CD4-positive, alpha-beta T cell treated with Interleukin-15 for 4 hours (primary cell): ENCODE measurements around the gene METTL5.
A peak's percentile ranks its signal among the peaks of the same experiment; 100 is the strongest.
"Not testable (repeated sequence)": the region's sequence is repeated elsewhere in the genome, so short reads cannot be mapped to it uniquely, and the experiment has no call there.

ENCODE experiments used
- DNase-seq: peaks from one replicate; pipeline ENCODE4 v3.0.0-alpha.2; 2020; ENCODE audit warnings: low spot score

The METTL5 gene

DNA sequence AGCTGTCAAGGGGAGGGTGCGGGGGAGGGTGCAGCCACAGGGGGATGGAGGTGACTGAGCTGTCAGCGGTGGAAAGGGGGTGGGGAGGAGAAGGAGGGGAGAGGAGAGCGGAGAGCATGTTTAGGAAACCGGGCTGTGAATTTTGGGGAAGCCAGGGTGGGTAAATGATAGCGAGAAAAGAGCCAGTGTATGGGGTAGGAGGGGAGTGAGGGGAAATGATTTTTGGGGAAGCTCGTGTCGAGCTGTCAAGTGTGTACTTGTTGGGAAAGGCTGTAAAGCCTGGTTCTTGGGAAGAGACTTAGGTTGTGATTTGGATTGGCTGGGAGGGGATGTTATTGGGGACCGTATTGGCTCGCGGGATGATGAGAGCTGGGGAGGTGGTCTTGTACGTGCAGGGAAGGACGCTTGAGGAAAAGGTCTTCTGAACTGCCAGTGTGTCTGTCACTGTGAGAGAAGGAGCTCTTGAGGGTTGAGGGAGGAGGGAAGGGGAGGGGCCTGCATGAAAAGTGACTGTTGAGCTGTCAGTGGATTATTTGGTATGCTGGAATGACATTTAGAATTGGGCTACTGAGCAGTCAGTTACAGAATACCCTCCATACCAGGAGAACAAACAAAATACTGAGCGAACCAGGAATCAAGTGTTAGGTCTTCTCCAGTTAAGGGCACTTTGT lies 3.6 kb upstream of the METTL5 start:
- peak; percentile 49 for DNase-seq

DNA sequence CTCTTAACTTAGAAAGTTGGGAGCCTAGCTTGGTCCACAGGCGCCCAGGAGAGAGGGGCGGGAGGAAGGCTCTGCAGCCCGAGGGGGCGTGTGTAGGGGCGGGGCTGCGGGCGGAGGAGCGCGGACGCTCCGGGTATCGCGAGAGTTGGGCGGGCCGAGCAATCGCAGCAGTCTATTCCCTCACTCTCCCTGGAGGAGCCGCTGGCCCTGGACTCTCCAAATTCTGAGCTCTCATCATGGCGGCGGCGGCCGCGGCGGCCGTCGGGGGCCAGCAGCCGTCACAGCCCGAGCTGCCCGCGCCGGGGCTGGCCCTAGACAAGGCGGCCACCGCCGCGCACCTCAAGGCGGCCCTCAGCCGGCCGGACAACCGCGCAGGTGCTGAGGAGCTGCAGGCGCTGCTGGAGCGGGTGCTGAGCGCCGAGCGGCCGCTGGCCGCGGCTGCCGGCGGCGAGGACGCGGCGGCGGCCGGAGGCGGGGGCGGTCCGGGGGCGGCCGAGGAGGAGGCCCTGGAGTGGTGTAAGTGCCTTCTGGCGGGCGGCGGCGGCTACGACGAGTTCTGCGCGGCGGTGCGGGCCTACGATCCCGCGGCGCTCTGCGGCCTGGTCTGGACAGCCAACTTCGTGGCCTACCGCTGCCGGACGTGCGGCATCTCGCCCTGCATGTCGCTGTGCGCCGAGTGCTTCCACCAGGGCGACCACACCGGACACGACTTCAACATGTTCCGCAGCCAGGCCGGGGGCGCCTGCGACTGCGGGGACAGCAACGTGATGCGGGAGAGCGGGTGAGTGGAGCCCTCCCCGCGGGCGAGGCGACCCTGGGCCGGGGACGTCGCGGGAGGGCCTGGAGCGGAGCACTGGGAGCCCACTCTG lies 2.8 kb upstream of the METTL5 start, which contains the start of gene UBR3:
Gene UBR3 (plus strand): TSS at position 183 of the 869 bp plus-strand sequence. CDS start 54 bp downstream, at position 237.
- DNase-seq = peak; percentile 88

DNA sequence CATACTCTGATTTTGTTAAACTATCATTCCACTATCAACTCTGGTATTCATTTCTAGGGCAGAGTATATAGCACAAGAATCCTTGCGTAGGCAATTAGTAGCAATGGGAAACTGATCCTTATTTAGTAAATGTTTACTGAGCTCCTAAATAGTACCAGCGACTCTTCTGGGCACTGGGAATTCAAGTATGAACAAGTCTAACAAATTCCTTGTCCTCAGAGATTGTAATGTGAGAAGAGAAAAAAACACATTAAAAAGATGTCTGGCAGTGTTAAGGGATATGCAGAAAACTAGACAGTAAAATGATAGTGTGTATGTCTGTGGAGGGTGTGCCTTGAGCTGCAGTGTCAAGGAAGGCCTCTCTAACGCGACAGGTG lies 721 bp downstream of the METTL5 start:
- no peak for DNase-seq

DNA sequence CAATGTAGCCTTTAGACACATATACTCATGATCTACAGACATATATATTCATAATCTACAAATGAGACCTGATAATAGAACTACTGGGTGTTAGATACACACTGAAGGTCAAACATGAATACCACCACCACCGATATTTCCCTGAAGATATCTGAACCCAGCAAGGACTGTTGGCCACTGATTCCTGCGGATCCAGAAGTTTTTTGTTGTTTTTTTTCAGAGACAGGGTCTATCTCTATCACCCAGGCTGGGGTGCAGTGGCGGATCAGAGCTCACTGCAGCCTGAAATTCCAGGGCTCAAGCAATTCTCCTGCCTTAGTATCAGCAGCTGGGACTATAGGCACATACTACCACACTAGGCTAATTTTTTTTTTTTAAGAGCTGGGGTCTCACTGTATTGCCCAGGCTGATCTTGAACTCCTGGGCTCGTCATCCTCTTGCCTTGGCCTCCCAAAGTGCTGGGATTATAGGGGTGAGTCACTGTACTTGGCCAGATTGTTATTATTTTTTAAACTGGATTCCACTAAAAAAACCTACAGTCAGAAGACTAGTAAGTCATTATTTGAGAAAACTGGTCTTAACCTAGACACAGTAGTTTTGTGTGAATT lies 1.8 kb downstream of the METTL5 start:
- DNase-seq = no peak

DNA sequence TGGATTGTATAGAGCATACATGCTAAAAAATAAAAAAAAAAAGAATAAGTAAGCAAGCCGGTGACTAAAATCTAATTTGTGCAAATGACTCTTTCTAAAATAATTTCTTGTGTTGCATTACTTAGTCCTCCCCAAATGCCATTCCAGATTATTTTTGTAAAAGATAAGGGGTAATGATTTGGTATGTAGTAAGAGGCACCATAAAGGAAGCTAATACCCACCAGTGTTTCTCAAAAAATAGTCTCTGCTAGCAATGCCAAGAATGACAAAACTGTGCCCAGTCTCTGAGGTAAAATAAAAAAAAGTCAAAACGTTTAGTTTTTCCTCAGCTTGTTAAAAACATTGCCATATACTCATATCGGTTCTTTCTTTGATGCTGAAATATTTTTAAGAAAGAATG lies 2.7 kb downstream of the METTL5 start:
- DNase-seq = no peak

DNA sequence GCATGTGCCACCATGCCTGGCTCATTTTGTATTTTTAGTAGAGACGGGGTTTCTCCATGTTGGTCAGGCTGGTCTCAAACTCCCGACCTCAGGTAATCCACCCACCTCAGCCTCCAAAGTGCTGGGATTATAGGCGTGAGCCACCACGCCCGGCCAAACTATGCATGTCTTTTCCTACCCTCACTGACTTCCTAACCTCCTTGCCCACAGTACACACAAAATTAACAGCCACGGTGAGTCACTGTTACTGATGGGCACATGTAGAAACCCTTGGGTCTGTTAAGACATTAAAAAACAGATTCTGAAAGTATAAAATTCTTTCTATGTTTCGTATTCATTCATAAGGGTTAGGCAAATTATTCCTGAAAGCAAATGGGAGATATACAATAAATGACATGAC lies 4.6 kb downstream of the METTL5 start:
- not testable (repeated sequence) for DNase-seq

DNA sequence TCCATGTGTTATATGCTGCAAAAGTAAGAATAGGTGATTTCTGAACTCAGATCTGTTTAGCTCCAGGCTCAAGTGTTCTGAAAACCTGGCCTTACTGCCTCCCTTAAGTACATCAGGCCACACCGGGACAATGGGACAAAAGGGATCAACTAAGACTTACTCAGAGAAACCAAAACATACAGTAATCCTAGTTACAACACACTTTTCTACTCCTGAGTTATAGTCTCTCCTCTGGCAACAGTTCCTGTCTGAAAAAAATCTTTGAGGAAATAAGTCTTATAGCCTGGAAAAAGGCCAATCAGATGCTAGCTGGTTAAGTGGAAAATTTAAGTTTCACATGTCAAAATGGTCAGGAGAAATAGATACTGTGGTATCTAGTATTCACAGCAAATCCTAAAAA lies 5.6 kb downstream of the METTL5 start:
- DNase-seq = no peak

DNA sequence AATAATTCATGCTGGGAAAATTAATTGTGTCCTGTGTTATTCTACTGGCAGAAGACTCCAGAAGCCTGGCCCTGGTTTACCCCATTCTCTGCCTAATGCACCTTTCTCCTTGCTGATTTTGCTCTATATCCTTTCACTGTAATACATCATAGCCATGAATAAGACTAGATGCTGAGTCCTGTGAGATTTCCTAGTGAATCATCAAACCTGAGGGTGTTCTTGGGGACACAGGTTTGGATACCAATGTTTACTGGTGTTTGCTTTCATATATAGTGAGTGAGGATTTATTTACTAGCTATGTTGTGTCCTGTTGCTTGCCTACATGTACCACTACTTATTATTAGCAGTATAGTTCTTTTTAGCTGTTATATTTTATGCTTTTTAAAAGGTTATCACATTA lies 6.5 kb downstream of the METTL5 start:
- DNase-seq = no peak

DNA sequence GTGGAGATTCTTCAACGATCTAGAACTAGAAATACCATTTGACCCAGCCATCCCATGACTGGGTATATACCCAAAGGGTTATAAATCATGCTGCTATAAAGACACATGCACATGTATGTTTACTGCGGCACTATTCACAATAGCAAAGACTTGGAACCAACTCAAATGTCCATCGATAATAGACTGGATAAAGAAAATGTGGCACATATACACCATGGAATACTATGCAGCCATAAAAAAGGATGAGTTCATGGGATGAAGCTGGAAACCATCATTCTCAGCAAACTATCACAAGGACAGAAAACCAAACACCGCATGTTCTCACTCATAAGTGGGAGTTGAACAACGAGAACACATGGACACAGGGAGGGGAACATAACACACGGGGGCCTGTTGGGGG lies 7.3 kb downstream of the METTL5 start:
- not testable (repeated sequence) for DNase-seq

DNA sequence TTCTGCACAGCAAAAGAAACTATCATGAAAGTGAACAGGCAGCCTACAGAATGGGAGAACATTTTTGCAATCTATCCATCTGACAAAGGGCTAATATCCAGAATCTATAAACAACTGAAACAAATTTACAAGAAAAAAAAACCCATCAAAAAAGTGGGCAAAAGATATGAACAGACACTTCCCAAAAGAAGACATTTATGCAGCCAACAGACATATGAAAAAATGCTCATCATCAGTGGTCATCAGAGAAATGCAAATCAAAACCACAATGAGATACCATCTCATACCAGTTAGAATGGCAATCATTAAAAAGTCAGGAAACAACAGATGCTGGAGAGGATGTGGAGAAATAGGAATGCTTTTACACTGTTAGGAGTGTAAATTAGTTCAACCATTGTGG lies 7.7 kb downstream of the METTL5 start:
- DNase-seq = not testable (repeated sequence)

DNA sequence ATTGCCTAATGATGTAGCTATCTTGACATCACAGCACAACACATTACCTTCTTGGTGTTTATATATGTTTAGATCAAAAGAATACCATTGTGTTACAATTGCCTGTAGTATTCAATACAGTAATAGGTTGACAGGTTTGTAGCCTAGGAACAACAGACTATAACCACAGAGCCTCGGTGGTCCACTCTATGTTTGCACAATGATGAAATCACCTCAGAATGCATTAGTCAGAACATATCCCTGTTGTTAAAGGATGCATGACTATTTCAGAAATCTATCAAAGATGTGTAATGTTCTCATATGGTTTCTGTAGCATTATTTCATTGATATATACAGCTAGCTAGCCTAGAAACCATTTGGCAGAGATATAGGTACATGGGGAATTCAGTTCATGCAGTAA lies 8.9 kb downstream of the METTL5 start:
- no peak for DNase-seq

DNA sequence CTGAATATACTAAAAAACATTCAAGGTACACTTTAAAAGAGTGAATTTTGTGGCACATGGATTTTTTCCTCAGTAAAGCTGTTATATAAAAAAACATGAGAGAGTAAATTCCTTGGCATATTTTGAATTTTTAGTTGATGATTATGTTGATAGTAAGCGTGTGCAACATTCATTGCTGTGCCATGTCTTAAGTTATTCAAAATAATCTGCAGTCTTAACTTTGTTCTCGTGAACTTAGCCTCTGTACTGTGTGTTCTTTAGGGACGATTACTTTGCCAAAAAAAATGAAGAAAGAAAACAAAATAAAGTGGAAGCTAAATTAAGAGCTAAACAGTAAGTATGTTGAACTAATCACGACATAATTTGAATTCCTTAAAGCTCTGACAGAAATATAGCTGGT lies 16.5 kb downstream of the METTL5 start:
- no peak for DNase-seq

DNA sequence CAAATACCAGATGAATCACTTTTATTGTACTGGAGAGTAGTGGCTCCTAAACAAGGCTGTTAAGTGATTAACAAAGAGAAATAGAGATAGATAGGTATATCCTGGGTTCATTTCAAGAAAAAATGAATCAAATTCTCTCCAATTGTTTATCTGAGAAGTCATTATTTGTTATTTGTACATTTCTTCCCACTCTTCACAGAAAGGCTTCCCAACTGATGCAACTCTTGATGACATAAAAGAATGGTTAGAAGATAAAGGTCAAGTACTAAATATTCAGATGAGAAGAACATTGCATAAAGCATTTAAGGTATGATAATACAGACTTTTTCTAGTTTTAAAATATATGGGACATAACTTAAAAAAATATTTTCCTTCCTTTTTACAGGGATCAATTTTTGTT lies 18.1 kb downstream of the METTL5 start:
- no peak for DNase-seq

DNA sequence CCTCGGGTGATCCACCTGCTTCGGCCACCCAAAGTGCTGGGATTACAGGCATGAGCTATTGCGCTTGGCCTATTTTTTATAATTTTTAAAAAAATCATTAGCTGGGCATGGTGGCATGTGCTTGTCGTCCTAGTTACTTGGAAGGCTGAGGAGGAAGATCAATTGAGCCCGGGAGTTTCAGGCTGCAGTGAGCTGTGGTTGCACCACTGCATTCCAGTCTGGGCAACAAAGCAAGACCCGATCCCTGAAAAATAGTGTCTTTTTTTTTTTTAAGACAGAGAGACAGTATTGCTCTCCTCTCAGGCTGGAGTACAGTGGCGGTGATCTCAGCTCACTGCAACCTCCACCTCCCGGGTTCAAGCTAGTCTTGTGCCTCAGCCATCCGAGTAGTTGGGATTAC lies 21.2 kb downstream of the METTL5 start:
- no peak for DNase-seq

DNA sequence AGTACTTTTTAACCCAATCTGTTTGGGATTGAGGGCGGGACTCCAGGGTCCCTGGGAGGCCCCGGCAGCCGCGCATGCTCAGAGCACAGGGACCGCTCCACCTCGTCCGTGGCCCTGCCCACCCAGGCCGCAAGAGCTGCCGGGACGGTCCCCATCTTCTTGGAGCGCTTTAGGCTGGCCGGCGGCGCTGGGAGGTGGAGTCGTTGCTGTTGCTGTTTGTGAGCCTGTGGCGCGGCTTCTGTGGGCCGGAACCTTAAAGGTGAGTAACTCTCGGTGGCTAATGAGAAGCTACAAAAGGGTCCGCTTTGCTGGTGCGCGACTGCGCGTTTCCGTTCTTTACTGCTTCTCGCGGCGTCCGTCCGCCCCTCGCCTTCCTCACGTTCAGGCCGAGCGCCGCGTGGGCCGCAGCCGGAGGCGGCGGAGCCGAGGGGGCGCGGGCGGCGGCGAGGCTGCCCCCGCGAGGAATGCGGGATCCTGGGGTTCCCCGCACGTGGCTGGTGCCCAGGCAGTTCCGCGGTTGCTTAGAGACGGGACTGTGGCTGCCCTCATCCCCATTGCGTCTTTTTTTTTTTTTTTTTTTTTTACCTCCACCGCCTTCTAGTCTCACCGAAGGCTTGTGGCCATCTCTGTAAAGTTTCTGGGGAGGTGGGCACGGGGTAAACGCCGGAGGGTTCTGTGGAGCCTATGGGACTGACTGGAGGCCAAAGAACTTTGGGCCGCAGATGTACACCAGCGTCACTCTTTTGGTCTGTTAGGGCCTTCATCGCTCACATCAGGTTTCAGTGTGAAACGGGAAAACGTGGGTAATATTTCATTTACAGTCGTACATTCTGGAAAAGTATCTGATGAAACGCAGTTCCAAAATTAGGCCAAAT lies 25.8 kb downstream of the METTL5 start, which contains the start of gene SSB:
Gene SSB (plus strand): TSS at position 154 of the 875 bp plus-strand sequence. CDS start 2,090 bp downstream, outside the sequence.
- DNase-seq = peak; percentile 96

DNA sequence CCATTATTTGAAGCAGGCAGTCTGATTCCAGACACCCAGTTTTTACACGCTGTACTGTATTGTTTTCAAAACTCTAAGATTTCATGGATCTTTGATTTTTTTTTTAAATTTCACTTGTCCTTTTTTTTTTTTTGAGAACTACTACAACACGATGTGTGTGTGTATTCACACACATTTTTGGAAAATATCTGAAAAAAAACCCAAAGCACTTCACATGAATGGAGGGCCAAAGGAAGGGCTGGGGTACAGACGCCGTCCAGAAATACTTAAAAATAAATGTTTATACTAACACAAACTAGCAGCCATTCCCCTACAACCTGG lies 26.3 kb downstream of the METTL5 start:
- no peak for DNase-seq

DNA sequence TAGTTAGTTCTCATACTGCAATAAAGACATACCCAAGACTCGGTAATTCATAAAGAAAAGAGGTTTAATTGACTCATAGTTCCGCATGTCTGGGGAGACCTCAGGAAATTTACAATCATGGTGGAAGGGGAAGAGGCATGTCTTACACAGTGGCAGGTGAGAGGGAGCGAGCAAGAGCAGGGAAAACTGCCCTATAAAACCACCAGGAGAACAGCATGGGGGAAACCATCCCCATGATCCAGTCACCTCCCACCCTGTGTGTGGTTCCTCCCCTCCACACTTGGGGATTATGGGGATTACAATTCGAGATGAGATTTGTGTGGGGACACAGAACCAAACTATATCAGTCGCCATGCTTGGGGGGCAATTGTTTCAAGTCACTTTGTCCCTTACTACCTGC lies 27.1 kb downstream of the METTL5 start:
- no peak for DNase-seq

DNA sequence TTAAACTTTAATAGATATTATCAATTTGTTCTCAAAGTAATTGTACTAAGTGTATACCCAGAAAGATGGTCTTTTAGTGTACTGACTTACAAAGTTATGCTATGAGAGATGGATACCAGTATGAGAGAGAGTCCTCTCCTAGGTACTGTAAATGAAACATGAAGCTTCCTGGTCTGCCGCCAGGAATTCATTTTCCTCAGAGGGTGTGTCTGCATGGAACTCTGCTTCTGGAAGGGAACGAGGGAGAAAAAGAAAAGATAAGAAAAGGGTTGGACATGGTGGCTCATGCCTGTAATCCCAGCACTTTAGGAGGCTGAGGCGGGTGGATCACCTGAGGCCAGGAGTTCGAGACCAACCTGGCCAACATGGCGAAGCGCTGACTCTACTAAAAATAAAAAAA lies 28.3 kb downstream of the METTL5 start:
- no peak for DNase-seq

DNA sequence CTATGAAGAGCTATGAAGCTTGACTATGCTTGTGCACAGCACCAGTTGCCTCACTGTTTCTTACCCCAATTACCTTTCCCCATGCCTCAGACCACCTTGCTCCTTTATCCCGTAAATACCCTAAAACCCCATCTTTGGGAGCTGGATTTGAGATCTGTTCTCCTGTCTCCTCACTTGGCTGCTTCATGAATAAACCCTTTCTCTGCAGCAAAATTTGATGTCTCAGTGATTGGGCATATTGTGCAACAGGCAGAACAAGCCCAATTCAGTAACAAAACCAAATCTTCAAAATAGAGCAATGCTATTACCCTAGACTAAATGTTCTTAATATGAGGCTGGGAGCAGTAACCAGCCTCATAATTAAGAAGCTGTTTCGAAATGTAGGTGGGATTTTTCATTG lies 29.5 kb downstream of the METTL5 start:
- no peak for DNase-seq

DNA sequence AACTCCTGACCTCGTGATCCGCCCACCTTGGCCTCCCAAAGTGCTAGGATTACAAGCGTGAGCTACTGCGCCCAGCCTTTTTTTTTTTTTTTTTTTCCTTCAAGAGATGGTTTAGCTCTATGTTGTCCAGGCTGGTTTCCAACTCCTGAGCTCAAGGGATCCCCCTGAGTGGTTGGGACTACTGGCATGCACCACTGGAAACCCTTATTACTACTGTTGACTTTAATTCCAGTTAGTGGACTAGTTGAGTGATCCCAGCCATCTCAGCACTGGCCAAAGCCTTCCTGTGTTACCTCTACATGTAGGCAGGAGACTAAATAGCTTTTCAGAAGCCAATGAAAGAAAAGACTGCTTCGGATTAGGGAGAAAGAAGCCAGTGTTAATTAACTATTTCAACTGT lies 34.1 kb downstream of the METTL5 start:
- DNase-seq = no peak

DNA sequence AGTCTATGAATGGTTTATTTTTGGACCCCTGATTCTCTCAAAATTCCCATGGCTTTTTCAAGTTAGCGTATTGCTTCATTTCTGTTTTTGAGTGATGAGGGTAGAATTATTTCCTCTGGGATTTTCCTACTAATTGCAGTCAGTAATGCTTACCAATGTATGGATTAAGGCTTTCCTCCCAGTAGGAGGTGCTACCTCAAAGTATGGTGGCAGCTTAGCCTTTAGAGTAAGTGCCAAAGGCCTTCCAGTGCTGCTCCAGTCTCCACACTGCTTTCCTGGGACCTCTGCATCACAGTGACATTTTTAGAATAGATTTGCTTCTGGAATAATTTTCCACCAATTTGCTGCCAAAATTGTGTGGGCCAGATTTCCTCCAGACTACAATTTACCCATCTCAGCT lies 42.2 kb downstream of the METTL5 start:
- no peak for DNase-seq
